HG03354 (cell line): ENCODE results near the gene NOC4L.
"Not testable (repeated sequence)": the region's sequence is repeated elsewhere in the genome, so short reads cannot be mapped to it uniquely, and the experiment has no call there.

Source experiments
- ATAC-seq: cut with Tn5 transposase; IDR thresholded peaks from one replicate; pipeline ENCODE4 v1.9.1; 2021; ENCODE audit warnings: mild to moderate bottlenecking; ENCODE audit not compliant: unreplicated experiment, poor library complexity, severe bottlenecking

The NOC4L gene

GRCh38 chr12:132190012-132190755 is 45.9 kb downstream of the NOC4L start:
- peak; percentile 26 for ATAC-seq

DNA sequence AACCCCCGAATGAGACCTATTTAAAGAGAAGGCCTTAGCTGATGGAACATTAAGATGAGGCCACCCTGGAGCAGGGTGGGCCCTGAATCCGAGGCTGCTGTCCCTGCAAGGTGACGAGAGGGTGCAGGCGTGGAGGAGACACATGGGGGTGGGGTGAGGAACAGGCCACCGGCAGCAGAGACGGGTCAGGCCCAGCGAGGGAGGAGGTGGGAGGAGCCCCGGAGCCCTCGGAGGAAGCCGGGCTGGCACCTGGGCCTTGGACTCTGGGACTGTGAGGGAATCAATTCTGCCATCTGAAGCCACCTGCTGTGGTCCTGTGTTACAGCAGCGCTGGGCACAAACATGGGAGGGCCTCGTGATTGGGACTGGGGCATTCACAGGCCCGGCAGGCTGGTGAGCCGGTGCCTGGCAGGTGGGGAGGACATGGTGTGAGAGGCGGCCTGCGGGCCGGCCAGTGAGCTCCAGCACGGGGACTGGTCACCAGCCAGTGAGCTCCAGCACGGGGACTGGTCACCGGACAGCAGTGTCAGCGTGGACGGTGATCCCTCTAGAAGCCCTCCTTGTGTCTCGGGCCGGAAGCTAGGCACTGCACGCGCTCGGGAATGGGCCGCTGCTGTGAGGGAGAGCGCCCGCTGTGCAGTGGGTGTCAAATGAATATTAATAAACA is 46.7 kb downstream of the NOC4L start:
- ATAC-seq = no peak

GRCh38 chr12:132191715-132192553 is 47.7 kb downstream of the NOC4L start:
- no peak for ATAC-seq

DNA sequence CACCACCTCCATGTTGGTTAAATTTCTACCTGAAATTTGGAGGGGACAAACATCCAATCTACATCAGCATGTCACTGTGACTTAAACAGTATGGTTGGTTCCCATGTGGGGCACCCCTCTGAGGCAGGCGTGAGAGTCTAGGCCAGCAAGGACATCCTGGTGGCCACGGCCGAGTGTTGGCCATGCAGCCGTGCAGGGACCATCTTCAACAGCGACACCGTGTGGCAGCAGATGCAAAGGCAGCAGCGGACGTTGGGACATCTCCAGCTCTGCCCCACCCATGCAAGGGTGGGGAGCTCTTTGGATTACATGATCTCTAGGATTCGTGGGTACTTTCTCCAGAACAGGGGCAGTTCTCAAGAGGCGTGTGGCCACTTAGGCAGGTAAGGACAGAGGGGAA is 49.8 kb downstream of the NOC4L start:
- no peak for ATAC-seq

- no peak for ATAC-seq
Measured at GRCh38 chr12:132194556-132194955, 50.3 kb downstream of the NOC4L start.

DNA sequence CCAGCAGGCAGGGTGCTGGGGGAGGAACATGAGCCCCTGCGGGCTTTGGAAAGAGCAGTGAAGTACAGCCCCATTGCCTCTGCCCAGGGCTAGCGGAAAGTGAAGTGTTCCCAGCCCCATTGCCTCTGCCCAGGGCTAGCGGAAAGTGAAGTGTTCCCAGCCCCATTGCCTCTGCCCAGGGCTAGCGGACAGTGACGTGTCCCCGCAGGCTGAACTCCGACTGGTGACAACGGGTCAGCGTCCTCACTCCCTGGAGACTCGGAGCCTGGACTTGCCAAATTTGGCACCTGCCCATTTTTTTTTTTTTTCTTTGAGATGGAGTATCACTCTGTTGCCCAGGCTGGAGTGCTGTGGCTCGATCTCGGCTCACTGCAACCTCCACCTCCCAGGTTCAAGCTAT is 51.0 kb downstream of the NOC4L start:
- ATAC-seq = not testable (repeated sequence)

DNA sequence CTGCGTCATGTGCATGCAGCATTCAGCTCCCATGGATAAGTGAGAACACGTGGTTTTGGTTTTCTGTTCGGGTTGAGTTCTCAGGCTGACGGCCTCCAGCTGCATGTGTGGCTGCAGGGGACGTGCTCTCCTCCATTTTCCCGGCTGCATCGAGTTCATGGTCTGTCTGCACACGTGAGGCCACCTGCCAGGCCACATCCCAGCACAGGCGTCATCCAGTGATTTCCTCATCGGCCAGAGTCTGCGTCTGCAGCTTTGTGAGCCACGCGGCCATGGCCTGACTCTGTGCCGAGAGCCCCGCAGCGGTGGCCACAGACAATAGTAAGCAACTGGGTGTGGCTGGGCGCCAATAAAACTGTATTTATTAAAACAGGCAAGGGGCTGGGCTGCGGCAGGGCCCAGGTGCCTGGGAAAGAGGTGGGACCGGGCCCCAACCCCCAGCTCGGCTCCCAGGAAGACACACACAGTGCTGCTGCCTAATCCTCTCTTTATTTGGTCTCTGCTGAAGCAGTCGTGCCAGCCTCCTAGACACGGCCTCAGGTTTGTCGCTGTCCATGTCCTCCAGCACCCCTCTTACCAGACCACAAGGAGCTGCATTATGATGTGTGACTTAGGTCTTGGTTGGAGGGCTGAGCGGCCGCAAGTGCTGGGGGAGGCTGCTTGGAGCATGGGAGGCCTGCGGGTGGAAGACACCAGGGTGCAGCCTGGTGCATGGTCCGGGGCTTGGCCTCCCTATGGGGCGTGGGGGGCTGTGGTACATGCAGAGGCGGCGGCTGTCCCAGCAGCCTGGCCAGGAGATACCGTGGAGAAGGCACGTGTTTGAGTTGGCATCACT is 52.0 kb downstream of the NOC4L start:
- no peak for ATAC-seq

GRCh38 chr12:132196873-132197390 is 52.7 kb downstream of the NOC4L start:
- ATAC-seq = no peak

DNA sequence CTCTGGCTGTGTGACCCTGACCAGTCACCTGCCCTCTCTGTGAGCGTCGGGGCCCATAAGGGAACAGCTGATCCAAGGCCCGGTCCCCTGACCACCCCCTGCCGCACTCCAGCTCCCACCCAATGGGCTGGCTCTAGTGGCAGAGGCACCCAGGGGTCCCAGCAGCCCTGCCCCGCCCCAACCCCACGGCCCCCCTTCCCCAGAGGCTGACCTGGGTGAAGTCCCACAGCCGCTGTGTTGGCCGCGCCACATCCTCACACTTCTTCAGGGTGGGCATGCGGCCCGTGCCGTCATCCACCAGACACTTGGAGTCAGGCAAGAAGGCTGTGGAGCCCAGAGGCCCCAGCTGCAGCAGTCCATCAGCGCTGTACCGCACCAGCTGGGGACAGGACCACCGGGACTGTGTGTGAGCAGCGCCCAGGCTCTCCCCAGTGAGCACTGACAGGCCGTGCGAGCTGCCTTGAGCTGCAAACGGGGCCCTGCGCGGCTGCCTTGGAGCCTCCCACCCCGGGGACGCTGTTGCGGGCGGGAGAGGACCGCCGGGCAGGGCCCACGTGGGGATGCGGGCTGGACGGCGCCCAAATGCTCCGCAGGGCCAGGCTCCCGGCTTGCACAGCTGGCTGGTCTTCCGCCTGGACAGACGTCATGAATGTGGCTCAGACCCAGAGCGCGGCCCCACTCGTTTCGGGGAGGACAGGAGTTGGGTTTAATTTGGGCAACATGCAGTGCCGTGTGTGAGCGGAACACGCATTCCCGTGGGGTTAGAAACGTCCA is 53.5 kb downstream of the NOC4L start:
- ATAC-seq = no peak

- no peak for ATAC-seq
Measured at GRCh38 chr12:132199101-132199500, 54.8 kb downstream of the NOC4L start.

DNA sequence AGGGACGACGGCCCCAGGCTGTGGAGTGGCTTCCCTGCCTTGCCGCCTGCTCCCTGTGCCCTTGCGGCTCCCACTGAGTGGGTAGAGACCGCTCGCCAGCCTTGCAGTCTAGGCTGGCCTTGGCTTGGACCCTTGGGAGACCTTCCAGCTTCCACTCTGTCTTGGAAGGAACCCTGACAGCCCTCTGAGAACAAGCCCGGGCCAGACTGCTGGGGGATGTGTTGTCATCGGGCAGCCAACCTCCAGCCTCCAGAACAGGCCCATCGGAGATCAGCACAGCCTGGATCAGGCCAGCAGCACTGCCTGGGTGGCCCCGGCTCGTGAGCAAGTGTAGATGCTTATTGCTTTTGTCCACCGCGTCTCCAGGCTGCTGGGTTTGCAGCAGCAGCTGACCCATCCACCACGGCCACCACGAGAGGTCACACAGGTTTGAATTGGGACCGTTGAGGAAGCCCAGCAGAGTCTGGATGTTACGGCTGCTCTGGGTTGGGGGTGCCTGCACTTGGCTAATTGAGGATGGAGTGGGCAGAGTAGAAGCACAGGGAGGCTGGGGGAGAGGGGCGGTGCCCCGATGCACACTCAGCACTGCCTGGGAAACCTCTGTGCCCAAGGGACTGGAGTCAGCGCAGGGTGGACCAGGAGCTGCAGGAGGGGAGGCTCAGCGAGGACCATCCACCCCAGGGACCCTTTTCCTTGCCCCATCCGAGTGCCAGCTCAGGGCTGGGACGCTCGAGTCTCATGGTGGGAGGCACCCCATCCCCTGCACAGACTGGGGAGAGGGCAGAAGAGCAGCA is 55.5 kb downstream of the NOC4L start:
- no peak for ATAC-seq

GRCh38 chr12:132200800-132201199 is 56.5 kb downstream of the NOC4L start:
- ATAC-seq = no peak

DNA sequence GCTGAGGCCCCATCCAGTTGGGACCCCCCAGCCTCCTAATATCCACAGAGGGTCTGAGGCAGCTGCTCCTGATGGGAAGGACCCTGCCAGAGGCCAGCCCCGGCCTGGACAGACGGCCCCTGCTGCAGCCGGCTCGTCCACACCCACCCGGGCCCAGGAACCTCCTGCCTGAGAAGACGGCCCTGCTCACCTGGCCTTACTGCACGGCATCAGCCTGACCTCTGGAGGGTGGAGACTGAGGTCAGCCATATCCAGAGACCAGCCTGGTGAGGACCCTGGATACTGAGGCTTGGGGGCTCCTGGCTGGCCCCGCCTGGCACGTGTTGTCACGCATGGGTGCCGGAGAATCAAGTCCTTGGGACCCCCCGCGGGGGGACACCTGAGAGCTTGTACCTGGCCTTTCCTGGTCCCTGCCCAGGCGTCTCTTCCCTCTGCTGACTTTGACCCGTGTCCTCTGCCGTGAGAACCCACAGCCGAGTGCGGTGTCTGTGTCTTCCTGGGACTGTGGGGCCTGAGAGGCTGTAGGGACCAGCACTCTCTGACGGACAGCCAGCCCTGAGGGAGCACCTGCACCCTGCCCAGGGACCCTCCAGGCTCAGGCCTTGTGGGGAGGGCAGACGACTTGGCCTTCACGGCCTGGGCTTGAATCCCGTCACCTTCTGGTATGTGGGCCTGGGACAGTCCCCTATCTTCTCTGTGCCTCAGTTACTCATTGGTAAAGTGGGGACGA is 57.3 kb downstream of the NOC4L start:
- no peak for ATAC-seq
